Neutrophil (primary cell): Measurements from ENCODE around the gene PAX8.

Experiments
- H3K27ac ChIP-seq: fragments of 200-600 bp; sonication (generic); 2 replicates; pipeline ENCODE4 v1.5.1; 2016; ENCODE audit warnings: mild to moderate bottlenecking, moderate library complexity
- H3K27me3 ChIP-seq: fragments of 200-600 bp; sonication (generic); 2 replicates; pipeline ENCODE4 v1.6.0; 2016; ENCODE audit warnings: mild to moderate bottlenecking
- H3K36me3 ChIP-seq: fragments of 200-600 bp; sonication (generic); 2 replicates; pipeline ENCODE4 v1.5.1; 2017
- H3K4me1 ChIP-seq, 2 experiments: fragments of 200-600 bp in 1 of 2; sonication (generic) in 1 of 2; 1 replicate in 1 of 2; 2 replicates in 1 of 2; pipeline versions ENCODE4 v1.5.1 to v1.6.1; 2013 to 2016; ENCODE audit warnings: low read depth in 1 of 2, low read length in 1 of 2, mild to moderate bottlenecking in 1 of 2, moderate library complexity in 1 of 2; ENCODE audit not compliant: control insufficient read depth in 1 of 2, insufficient read depth in 1 of 2
- H3K4me3 ChIP-seq, 2 experiments: fragments of 200-600 bp in 1 of 2; sonication (generic) in 1 of 2; 1 replicate in 1 of 2; 2 replicates in 1 of 2; pipeline ENCODE4 v1.5.1; 2013 to 2016; ENCODE audit warnings: low read depth in 1 of 2, low read length in 1 of 2, mild to moderate bottlenecking in 1 of 2, moderate library complexity in 1 of 2
- H3K9me3 ChIP-seq: fragments of 200-600 bp; sonication (generic); 2 replicates; pipeline ENCODE4 v1.5.1; 2016
- TF ChIP-seq, protein P1 (sequence below): fragments of 200-600 bp; sonication (generic); IDR thresholded peaks from 2 replicates; pipeline ENCODE4 v1.5.1; 2016; ENCODE audit warnings: antibody characterized with exemption

The PAX8 gene

DNA sequence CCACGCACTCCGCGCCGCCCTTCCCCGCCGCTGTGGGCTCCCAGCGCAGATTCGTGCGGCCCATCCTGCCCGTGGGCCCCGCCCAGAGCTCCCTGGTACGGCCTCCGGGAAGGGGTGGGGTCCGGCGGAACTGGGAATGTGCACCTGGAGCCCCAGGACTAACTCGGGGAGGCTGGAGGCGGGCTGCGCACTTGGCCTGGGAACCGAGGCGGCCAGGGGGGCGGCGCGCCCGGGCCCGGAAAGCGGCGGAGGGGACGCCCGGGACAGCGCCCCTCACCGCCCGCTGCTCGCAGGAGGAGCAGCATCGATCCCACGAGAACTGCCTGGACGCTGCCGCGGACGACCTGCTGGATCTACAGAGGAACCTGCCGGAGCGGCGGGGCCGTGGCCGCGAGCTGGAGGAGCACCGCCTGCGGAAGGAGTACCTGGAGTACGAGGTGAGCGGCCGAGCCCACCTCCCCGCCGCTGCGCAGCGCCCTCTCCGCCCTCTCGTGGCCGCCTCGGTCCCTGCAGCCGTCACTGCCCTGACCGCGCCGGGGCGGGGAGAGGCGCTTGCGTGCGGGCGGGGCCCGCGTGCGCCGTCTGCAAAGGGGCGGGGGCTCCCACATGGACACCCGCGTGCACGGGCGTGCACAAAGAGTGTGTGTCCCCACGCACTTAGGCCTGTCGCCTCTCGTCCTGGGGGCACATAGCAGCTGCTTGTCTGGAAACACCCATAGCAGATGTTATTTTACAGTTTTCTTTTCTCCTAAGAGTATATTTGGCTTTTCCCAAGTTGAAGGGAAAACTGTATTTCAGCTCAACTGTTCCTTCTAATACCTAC is 79.7 kb downstream of the PAX8 start:
- Histone ChIP-seq H3K27ac (peak overlapping the region; percentile 57), H3K27me3 (no peaks in the 10 kb centered on the region), H3K36me3 (peaks cover 99% of the 10 kb centered on the region), H3K9me3 (no peaks in the 10 kb centered on the region), H3K4me3 (peak overlapping the region; percentile 15 to 60), H3K4me1 (peaks cover 0 to 16% of the 10 kb centered on the region in 2 experiments)
- TF ChIP-seq, protein P1, sequence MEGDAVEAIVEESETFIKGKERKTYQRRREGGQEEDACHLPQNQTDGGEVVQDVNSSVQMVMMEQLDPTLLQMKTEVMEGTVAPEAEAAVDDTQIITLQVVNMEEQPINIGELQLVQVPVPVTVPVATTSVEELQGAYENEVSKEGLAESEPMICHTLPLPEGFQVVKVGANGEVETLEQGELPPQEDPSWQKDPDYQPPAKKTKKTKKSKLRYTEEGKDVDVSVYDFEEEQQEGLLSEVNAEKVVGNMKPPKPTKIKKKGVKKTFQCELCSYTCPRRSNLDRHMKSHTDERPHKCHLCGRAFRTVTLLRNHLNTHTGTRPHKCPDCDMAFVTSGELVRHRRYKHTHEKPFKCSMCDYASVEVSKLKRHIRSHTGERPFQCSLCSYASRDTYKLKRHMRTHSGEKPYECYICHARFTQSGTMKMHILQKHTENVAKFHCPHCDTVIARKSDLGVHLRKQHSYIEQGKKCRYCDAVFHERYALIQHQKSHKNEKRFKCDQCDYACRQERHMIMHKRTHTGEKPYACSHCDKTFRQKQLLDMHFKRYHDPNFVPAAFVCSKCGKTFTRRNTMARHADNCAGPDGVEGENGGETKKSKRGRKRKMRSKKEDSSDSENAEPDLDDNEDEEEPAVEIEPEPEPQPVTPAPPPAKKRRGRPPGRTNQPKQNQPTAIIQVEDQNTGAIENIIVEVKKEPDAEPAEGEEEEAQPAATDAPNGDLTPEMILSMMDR, result peak; percentile 95

DNA sequence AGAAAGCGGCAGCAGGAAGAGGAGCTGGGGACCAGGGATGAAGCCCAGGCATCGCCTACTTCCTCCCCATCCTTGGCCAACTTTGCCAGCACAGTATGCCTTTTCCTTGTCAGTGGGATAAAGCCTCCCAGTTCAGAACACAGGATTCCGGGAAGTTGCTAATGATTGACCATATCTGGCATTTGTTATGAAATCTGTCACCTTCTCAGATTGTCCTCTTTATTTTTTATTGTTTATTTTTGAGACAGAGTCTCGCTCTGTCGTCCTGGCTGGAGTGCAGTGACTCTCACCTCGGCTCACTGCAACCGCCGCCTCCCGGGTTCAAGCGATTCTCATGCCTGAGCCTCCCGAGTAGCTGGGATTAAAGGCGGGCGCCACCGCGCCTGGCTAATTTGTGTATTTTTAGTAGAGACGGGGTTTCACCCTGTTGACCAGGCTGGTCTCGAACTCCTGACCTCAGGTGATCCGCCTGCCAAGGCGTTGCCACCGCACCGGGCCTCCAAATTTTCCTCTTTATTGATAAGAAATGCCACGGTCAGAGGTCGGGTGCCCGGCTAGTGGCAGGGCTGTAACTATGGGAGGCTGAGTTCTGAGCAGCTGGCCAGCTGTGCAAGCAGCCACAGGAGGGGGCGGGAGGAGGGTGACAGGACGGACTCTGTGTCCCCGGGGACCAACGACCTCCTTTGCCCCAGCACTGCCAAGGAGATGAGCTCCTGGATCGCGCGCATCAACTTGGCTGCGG is 80.5 kb downstream of the PAX8 start:
- Histone ChIP-seq H3K27me3 (no peaks in the 10 kb centered on the region), H3K4me3 (peak overlapping the region in 1 of 2 experiments; percentile 60), H3K36me3 (peaks cover 100% of the 10 kb centered on the region), H3K4me1 (peaks cover 0 to 16% of the 10 kb centered on the region in 2 experiments), H3K27ac (peak overlapping the region; percentile 57), H3K9me3 (no peaks in the 10 kb centered on the region)
- TF ChIP-seq, protein P1, result no peak

DNA sequence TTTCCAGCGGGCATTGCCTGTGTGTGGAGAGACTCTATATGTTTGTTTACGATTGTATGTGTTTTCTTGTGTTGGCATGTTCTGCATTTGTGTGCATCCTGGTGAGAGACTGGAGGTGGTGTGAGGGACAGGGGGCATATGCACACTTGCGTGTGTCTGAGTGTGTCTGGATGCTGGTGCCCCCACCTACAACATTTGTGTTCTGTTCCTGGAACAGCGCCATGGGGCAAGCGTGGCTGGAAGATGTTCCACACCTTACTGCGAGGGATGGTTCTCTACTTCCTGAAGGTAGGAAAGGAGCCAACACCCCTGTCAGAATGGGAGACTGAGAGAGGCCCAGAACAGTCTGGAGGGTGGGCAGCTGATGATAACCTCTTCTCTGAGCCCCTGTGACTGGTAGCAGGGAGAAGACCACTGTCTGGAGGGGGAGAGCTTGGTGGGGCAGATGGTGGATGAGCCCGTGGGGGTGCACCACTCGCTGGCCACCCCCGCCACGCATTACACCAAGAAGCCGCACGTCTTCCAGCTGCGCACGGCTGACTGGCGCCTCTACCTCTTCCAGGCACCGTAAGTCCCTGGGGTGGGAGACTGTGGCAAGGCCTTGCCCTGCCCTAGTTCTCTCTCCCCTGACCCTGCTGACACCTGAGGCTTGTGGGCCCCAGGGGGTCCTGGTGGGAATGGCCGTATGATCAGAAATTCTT is 81.2 kb downstream of the PAX8 start:
- Histone ChIP-seq H3K4me1 (peaks cover 0 to 16% of the 10 kb centered on the region in 2 experiments), H3K27me3 (no peaks in the 10 kb centered on the region), H3K4me3 (no peak overlapping the region), H3K9me3 (no peaks in the 10 kb centered on the region), H3K36me3 (peaks cover 100% of the 10 kb centered on the region), H3K27ac (peak overlapping the region; percentile 26)
- TF ChIP-seq, protein P1, result no peak

DNA sequence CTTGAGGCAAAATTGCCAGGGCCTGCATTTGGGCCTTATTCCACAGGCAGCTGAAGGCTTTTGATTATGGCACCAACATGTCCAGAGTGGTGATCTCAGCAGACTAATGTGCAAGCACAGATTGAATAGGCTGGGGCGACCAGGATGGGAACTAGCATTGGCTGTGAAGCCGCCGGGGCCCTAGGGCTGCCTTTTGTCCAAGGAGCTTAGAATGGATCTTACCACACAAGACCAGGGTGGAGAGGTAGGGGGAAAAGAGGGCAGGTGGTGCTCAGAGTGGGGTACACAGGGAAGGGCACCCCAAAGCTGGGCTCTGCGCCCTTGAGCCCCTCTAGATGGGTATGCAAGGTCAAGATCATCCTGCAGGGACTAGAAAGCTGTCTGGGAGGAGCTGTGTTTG is 81.9 kb downstream of the PAX8 start:
- Histone ChIP-seq H3K27me3 (no peaks in the 10 kb centered on the region), H3K36me3 (peaks cover 100% of the 10 kb centered on the region), H3K9me3 (no peaks in the 10 kb centered on the region)

More for the DNA sequence above, 81.9 kb downstream of the PAX8 start:
- H3K4me1 ChIP-seq, result peaks cover 0 to 16% of the 10 kb centered on the region in 2 experiments
- H3K27ac ChIP-seq, result peak overlapping the region; percentile 26
- TF ChIP-seq, protein P1, result no peak
- no peak overlapping the region for H3K4me3 ChIP-seq
